ENCODE measurements around the gene NGF.

NGF gene

DNA sequence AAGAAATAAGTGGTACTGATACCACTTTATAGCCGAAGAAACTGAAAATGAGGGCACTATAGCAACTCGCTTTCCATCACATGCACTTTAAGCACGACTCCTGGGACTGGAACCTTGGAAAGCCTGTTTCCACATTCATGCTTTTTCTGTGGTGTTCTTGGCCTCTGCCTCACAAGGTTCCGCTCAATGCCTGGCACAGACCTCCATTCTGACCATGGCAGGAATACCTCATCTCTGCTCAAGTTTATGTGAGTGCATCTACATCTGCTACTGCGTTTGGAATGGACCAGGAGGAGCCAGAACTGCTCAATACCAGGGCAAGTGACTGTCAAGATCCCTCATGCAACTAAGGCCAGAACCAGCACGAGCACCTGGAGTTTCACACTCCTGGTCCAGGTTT lies 11.6 kb downstream of the NGF start:
- Histone ChIP-seq H3K4me2 (ENCODE audit: low read length) (no peak overlapping the region), H3K36me3 (ENCODE audit: control insufficient read depth, insufficient read depth, low read length) (no peaks in the 10 kb centered on the region), H2BK15ac (replicated peaks; ENCODE audit: low read depth) (no peak overlapping the region), H2AK5ac (ENCODE audit: low read length) (no peak overlapping the region), H3K4me1 (ENCODE audit: control insufficient read depth, low read depth, low read length) (no peaks in the 10 kb centered on the region), H3K79me1 (ENCODE audit: low read length) (no peaks in the 10 kb centered on the region), H3K4ac (ENCODE audit: low read depth, low read length) (no peak overlapping the region), H3K27ac (ENCODE audit: low read depth, low read length) (no peak overlapping the region), H2BK120ac (ENCODE audit: low read depth, low read length) (no peak overlapping the region), H3K4me3 (ENCODE audit: low read length) (no peak overlapping the region), H4K8ac (ENCODE audit: low read depth, low read length) (no peak overlapping the region), H3K27me3 (ENCODE audit: insufficient read depth, low read length, poor library complexity) (no peaks in the 10 kb centered on the region), H3K23ac (ENCODE audit: low read length) (no peak overlapping the region), H3K79me2 (ENCODE audit: control insufficient read depth, insufficient read depth, low read length) (no peaks in the 10 kb centered on the region), H4K5ac (ENCODE audit: low read length) (no peak overlapping the region), H3K18ac (ENCODE audit: low read length) (no peak overlapping the region), H3K9ac (ENCODE audit: low read length) (no peak overlapping the region), H3K56ac (ENCODE audit: low read length) (no peak overlapping the region), H2BK5ac (ENCODE audit: low read length) (no peak overlapping the region)
- WGBS (ENCODE audit: extremely low coverage, insufficient coverage, low lambda C conversion rate), result no CpG with 5 or more reads among the region's 6 CpGs
- DNase-seq, result no peak

DNA sequence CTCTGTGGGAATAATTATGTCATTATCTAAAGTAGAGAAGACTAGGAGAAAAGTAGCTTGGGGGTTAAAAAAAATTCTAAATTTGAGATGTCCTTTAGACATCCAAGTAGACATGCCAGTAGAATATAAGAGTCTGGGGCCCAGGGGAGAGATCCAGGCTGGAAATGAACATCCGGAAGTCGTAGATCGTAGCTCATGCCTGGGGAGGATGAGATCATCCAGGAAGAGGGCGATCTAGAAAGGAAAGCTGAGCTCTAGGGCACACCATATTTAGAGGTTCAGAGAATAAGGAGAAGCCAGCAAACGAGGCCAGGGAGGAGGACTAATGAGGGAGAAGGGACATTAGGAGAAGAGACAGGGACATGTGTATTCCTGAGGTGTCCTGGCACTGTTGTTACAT lies 12.2 kb downstream of the NGF start:
- Histone ChIP-seq H3K79me2 (ENCODE audit: control insufficient read depth, insufficient read depth, low read length) (no peaks in the 10 kb centered on the region), H3K4ac (ENCODE audit: low read depth, low read length) (no peak overlapping the region), H3K18ac (ENCODE audit: low read length) (no peak overlapping the region), H3K4me2 (ENCODE audit: low read length) (no peak overlapping the region), H2AK5ac (ENCODE audit: low read length) (no peak overlapping the region), H3K36me3 (ENCODE audit: control insufficient read depth, insufficient read depth, low read length) (no peaks in the 10 kb centered on the region), H2BK5ac (ENCODE audit: low read length) (no peak overlapping the region), H4K5ac (ENCODE audit: low read length) (no peak overlapping the region), H3K27ac (ENCODE audit: low read depth, low read length) (no peak overlapping the region), H4K8ac (ENCODE audit: low read depth, low read length) (no peak overlapping the region), H3K4me1 (ENCODE audit: control insufficient read depth, low read depth, low read length) (no peaks in the 10 kb centered on the region), H2BK15ac (replicated peaks; ENCODE audit: low read depth) (no peak overlapping the region), H3K9ac (ENCODE audit: low read length) (no peak overlapping the region), H3K27me3 (ENCODE audit: insufficient read depth, low read length, poor library complexity) (no peaks in the 10 kb centered on the region), H3K56ac (ENCODE audit: low read length) (no peak overlapping the region), H3K79me1 (ENCODE audit: low read length) (no peaks in the 10 kb centered on the region), H2BK120ac (ENCODE audit: low read depth, low read length) (no peak overlapping the region), H3K4me3 (ENCODE audit: low read length) (no peak overlapping the region), H3K23ac (ENCODE audit: low read length) (no peak overlapping the region)
- DNase-seq, result no peak
- WGBS (ENCODE audit: extremely low coverage, insufficient coverage, low lambda C conversion rate), result no CpG with 5 or more reads among the region's 5 CpGs

DNA sequence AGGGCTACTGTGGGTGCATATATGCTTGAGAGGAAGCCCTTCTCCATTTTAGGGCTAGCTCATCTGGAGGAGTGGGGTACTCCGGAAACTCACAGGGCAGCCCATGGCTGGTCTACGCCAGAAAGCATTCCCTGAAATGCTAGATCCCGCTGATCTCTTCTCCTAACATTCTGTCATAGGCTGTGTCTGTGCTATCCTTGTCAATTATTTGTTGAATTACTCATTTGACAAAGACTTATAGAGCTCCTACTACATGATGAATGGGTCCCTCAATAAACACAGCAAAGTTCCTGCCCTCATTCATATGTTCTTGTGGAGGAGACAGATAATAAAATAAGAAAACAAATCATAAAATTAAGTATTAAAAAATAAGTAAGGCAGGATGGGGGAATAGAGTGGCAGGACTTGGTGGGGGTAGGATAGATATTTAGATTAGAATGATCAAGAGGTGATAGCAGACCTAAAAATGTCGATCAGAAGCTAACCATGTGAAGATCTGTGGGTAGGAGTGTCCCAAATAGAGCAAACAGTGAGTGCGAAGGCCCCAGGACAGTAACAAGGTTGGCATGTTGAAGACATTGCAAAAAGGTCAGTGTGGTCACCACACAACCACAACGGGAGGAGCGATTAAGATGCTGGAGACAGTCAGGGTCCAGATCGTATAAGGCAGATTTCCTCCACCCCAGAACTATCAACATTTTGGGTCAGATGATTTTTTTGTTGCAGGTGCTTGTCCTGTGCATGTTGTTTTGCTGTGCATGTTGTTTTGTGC lies 13.2 kb downstream of the NGF start:
- H3K4me3 ChIP-seq (ENCODE audit: low read length), result no peak overlapping the region
- no peaks in the 10 kb centered on the region for H3K4me1 ChIP-seq (ENCODE audit: control insufficient read depth, low read depth, low read length)
- no peak overlapping the region for H4K8ac ChIP-seq (ENCODE audit: low read depth, low read length)
- H3K4me2 ChIP-seq (ENCODE audit: low read length), result no peak overlapping the region
- H2BK120ac ChIP-seq (ENCODE audit: low read depth, low read length), result no peak overlapping the region
- H3K4ac ChIP-seq (ENCODE audit: low read depth, low read length), result no peak overlapping the region
- H3K36me3 ChIP-seq (ENCODE audit: control insufficient read depth, insufficient read depth, low read length), result no peaks in the 10 kb centered on the region
- H4K5ac ChIP-seq (ENCODE audit: low read length), result no peak overlapping the region
- no peak overlapping the region for H3K23ac ChIP-seq (ENCODE audit: low read length)
- H3K27me3 ChIP-seq (ENCODE audit: insufficient read depth, low read length, poor library complexity), result no peaks in the 10 kb centered on the region
- no CpG with 5 or more reads among the region's 8 CpGs for WGBS (ENCODE audit: extremely low coverage, insufficient coverage, low lambda C conversion rate)
- no peak overlapping the region for H2BK15ac ChIP-seq (replicated peaks; ENCODE audit: low read depth)
- DNase-seq, result no peak
- H3K79me1 ChIP-seq (ENCODE audit: low read length), result no peaks in the 10 kb centered on the region
- no peak overlapping the region for H2AK5ac ChIP-seq (ENCODE audit: low read length)
- H3K9ac ChIP-seq (ENCODE audit: low read length), result no peak overlapping the region
- H3K18ac ChIP-seq (ENCODE audit: low read length), result no peak overlapping the region
- H3K56ac ChIP-seq (ENCODE audit: low read length), result no peak overlapping the region
- no peak overlapping the region for H2BK5ac ChIP-seq (ENCODE audit: low read length)
- no peak overlapping the region for H3K27ac ChIP-seq (ENCODE audit: low read depth, low read length)
- no peaks in the 10 kb centered on the region for H3K79me2 ChIP-seq (ENCODE audit: control insufficient read depth, insufficient read depth, low read length)

DNA sequence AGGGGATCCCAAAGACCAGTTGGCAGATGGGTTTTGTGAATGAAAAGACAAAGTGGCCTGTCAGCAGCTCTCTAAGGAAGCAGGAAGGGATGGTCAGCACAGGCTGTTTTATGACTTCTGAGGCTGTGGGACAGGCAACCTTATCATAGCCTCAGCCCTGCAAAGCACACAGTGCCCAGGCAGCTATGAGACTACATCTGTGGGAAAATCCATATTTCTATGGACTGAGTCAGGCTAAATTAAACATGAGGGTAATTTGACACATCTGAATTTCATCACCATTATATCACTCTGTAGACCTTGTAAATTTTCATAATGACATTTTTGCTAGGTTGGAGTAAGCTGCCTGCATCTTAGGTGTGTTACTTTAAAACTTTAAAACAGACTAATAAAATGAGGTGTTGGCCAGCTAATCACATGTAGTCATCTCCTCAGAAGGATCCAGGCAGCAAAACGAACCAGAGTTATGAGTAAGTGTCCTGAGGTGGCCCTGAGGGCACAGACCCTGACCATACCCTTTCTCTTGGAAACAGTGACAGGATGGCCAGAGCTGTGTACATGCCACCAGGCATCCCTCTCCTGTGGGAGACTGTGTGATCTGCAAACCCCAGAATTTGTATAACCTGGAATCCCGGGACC lies 14.6 kb downstream of the NGF start:
- no peaks in the 10 kb centered on the region for H3K79me2 ChIP-seq (ENCODE audit: control insufficient read depth, insufficient read depth, low read length)
- H3K4ac ChIP-seq (ENCODE audit: low read depth, low read length), result no peak overlapping the region
- no peaks in the 10 kb centered on the region for H3K79me1 ChIP-seq (ENCODE audit: low read length)
- H3K36me3 ChIP-seq (ENCODE audit: control insufficient read depth, insufficient read depth, low read length), result no peaks in the 10 kb centered on the region
- no peak overlapping the region for H3K27ac ChIP-seq (ENCODE audit: low read depth, low read length)
- H3K27me3 ChIP-seq (ENCODE audit: insufficient read depth, low read length, poor library complexity), result no peaks in the 10 kb centered on the region
- no peak overlapping the region for H4K8ac ChIP-seq (ENCODE audit: low read depth, low read length)
- no peak overlapping the region for H2BK5ac ChIP-seq (ENCODE audit: low read length)
- no peak overlapping the region for H3K4me3 ChIP-seq (ENCODE audit: low read length)
- no peak overlapping the region for H4K5ac ChIP-seq (ENCODE audit: low read length)
- no peak overlapping the region for H2AK5ac ChIP-seq (ENCODE audit: low read length)
- no peak overlapping the region for H3K4me2 ChIP-seq (ENCODE audit: low read length)
- WGBS (ENCODE audit: extremely low coverage, insufficient coverage, low lambda C conversion rate), result no CpG with 5 or more reads among the region's 2 CpGs
- H3K4me1 ChIP-seq (ENCODE audit: control insufficient read depth, low read depth, low read length), result no peaks in the 10 kb centered on the region
- H3K23ac ChIP-seq (ENCODE audit: low read length), result no peak overlapping the region
- no peak overlapping the region for H2BK15ac ChIP-seq (replicated peaks; ENCODE audit: low read depth)
- no peak overlapping the region for H3K56ac ChIP-seq (ENCODE audit: low read length)
- H2BK120ac ChIP-seq (ENCODE audit: low read depth, low read length), result no peak overlapping the region
- no peak overlapping the region for H3K18ac ChIP-seq (ENCODE audit: low read length)
- no peak overlapping the region for H3K9ac ChIP-seq (ENCODE audit: low read length)
- DNase-seq, result no peak

DNA sequence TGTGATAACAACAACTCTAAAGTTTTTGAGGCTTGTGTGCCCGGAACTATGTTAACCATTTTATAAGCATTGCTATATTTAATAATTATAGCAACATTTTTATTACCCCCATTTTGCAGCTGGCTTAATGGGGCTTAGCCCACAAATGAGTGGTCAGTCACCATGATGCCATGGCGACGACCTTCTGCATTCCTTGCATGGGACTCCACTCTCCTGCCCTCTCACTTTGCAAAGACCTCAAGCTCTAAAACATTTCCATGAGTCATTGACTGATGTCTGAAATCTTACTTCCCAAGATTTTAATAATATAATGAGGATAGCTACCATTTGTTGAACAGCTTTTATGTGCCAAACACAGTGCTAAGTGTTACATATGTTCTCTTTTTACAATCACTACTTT lies 15.4 kb downstream of the NGF start:
- Histone ChIP-seq H4K8ac (ENCODE audit: low read depth, low read length) (no peak overlapping the region), H3K18ac (ENCODE audit: low read length) (no peak overlapping the region), H2BK15ac (replicated peaks; ENCODE audit: low read depth) (no peak overlapping the region), H3K36me3 (ENCODE audit: control insufficient read depth, insufficient read depth, low read length) (no peaks in the 10 kb centered on the region), H3K23ac (ENCODE audit: low read length) (no peak overlapping the region), H3K79me1 (ENCODE audit: low read length) (no peaks in the 10 kb centered on the region), H3K4me1 (ENCODE audit: control insufficient read depth, low read depth, low read length) (no peaks in the 10 kb centered on the region), H2BK120ac (ENCODE audit: low read depth, low read length) (no peak overlapping the region), H3K27me3 (ENCODE audit: insufficient read depth, low read length, poor library complexity) (no peaks in the 10 kb centered on the region), H3K4ac (ENCODE audit: low read depth, low read length) (no peak overlapping the region), H3K4me2 (ENCODE audit: low read length) (no peak overlapping the region), H3K27ac (ENCODE audit: low read depth, low read length) (no peak overlapping the region), H3K79me2 (ENCODE audit: control insufficient read depth, insufficient read depth, low read length) (no peaks in the 10 kb centered on the region), H2BK5ac (ENCODE audit: low read length) (no peak overlapping the region), H3K56ac (ENCODE audit: low read length) (no peak overlapping the region), H2AK5ac (ENCODE audit: low read length) (no peak overlapping the region), H3K4me3 (ENCODE audit: low read length) (no peak overlapping the region), H3K9ac (ENCODE audit: low read length) (no peak overlapping the region), H4K5ac (ENCODE audit: low read length) (no peak overlapping the region)
- WGBS (ENCODE audit: extremely low coverage, insufficient coverage, low lambda C conversion rate), result no CpG with 5 or more reads among the region's 3 CpGs
- no peak for DNase-seq
